ENCODE measurements around the gene USP16. TPM values are rescaled to one million over a fixed set of nuclear protein-coding genes. Genes with fewer than 3 reads are reported as not detected.

The USP16 gene
- polyA plus RNA-seq, 3 donors = 11.6 to 23.6 (median 16.2) TPM

GRCh38 chr21:29034678-29035077 lies 10.2 kb downstream of the USP16 start:
- H3K36me3 ChIP-seq (replicated peaks in 1 of 2; ENCODE audit: control insufficient read depth in 1 of 2, insufficient read depth in 2 of 2, low read length in 2 of 2) = peaks cover 97 to 100% of the 10 kb centered on the region in 2 donors
- Mint-ChIP-seq H3K27me3 (ENCODE audit: low read depth in 3 of 3) (no peaks in the 10 kb centered on the region), H3K4me1 (no peaks in the 10 kb centered on the region), H3K36me3 (peaks cover 78 to 89% of the 10 kb centered on the region in 2 donors), H3K4me3 (no peak overlapping the region), H3K27ac (no peak overlapping the region), H3K9me3 (no peaks in the 10 kb centered on the region)
- no peak overlapping the region for H3K4me3 ChIP-seq (replicated peaks in 1 of 3; ENCODE audit: low read depth in 2 of 3, low read length in 3 of 3)
- H3K9ac ChIP-seq (ENCODE audit: insufficient read depth, low read length, poor library complexity, severe bottlenecking) = no peak overlapping the region
- peaks cover 24% of the 10 kb centered on the region for H4K20me1 ChIP-seq (ENCODE audit: insufficient read depth, low read length)
- no peak for DNase-seq
- no peaks in the 10 kb centered on the region for H3K27me3 ChIP-seq (ENCODE audit: control insufficient read depth in 2 of 2, insufficient read depth in 2 of 2, low read length in 2 of 2)
- H3K4me1 ChIP-seq (ENCODE audit: control insufficient read depth in 1 of 2, insufficient read depth in 2 of 2, low read length in 2 of 2) = no peaks in the 10 kb centered on the region
- H3K4me2 ChIP-seq (replicated peaks; ENCODE audit: extremely low read depth, low read length, poor library complexity, severe bottlenecking) = no peak overlapping the region
- intact Hi-C loops (cut with micrococcal nuclease) = loop anchor here (5.0 kb wide), 2 partner anchors 32 to 33 kb away; no protein-coding TSS in a partner anchor
- no peak overlapping the region for H3K27ac ChIP-seq (ENCODE audit: low read depth in 1 of 2, low read length in 2 of 2)
- 56% methylated on average over 1 of the region's 1 CpG for WGBS (ENCODE audit: insufficient coverage)
- no peak overlapping the region for H2AFZ ChIP-seq (ENCODE audit: insufficient read depth, low read depth, low read length, poor library complexity, severe bottlenecking)
- H3K79me2 ChIP-seq (ENCODE audit: insufficient read depth, low read length) = peaks cover 23% of the 10 kb centered on the region
- TF ChIP-seq, protein P1, sequence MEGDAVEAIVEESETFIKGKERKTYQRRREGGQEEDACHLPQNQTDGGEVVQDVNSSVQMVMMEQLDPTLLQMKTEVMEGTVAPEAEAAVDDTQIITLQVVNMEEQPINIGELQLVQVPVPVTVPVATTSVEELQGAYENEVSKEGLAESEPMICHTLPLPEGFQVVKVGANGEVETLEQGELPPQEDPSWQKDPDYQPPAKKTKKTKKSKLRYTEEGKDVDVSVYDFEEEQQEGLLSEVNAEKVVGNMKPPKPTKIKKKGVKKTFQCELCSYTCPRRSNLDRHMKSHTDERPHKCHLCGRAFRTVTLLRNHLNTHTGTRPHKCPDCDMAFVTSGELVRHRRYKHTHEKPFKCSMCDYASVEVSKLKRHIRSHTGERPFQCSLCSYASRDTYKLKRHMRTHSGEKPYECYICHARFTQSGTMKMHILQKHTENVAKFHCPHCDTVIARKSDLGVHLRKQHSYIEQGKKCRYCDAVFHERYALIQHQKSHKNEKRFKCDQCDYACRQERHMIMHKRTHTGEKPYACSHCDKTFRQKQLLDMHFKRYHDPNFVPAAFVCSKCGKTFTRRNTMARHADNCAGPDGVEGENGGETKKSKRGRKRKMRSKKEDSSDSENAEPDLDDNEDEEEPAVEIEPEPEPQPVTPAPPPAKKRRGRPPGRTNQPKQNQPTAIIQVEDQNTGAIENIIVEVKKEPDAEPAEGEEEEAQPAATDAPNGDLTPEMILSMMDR (IDR thresholded peaks at IDR 0.05) = no peak
- no peaks in the 10 kb centered on the region for H3K9me3 ChIP-seq (replicated peaks in 1 of 2; ENCODE audit: control insufficient read depth in 1 of 2, insufficient read depth in 1 of 2, low read length in 2 of 2)

- no peak overlapping the region for H3K4me3 Mint-ChIP-seq
- intact Hi-C loops (cut with micrococcal nuclease) = no loop called here
- H3K27me3 Mint-ChIP-seq (ENCODE audit: low read depth in 3 of 3) = no peaks in the 10 kb centered on the region
- peaks cover 95 to 100% of the 10 kb centered on the region in 2 donors for H3K36me3 ChIP-seq (replicated peaks in 1 of 2; ENCODE audit: control insufficient read depth in 1 of 2, insufficient read depth in 2 of 2, low read length in 2 of 2)
- no peak overlapping the region for H3K4me2 ChIP-seq (replicated peaks; ENCODE audit: extremely low read depth, low read length, poor library complexity, severe bottlenecking)
- no peaks in the 10 kb centered on the region for H3K4me1 ChIP-seq (ENCODE audit: control insufficient read depth in 1 of 2, insufficient read depth in 2 of 2, low read length in 2 of 2)
- peaks cover 0 to 2% (median 0%) of the 10 kb centered on the region in 7 donors for H3K9me3 Mint-ChIP-seq
- no peak overlapping the region for H2AFZ ChIP-seq (ENCODE audit: insufficient read depth, low read depth, low read length, poor library complexity, severe bottlenecking)
- no peak overlapping the region for H3K4me3 ChIP-seq (replicated peaks in 1 of 3; ENCODE audit: low read depth in 2 of 3, low read length in 3 of 3)
- peaks cover 20 to 35% of the 10 kb centered on the region in 2 donors for H3K36me3 Mint-ChIP-seq
- 100% methylated on average over 1 of the region's 5 CpGs for WGBS (ENCODE audit: insufficient coverage)
- H3K9ac ChIP-seq (ENCODE audit: insufficient read depth, low read length, poor library complexity, severe bottlenecking) = no peak overlapping the region
- no peak overlapping the region for H3K27ac Mint-ChIP-seq
- H3K79me2 ChIP-seq (ENCODE audit: insufficient read depth, low read length) = no peaks in the 10 kb centered on the region
- H3K27ac ChIP-seq (ENCODE audit: low read depth in 1 of 2, low read length in 2 of 2) = no peak overlapping the region
- TF ChIP-seq, protein P1 (IDR thresholded peaks at IDR 0.05) = no peak
- H3K4me1 Mint-ChIP-seq = no peaks in the 10 kb centered on the region
- no peaks in the 10 kb centered on the region for H3K9me3 ChIP-seq (replicated peaks in 1 of 2; ENCODE audit: control insufficient read depth in 1 of 2, insufficient read depth in 1 of 2, low read length in 2 of 2)
- peaks cover 31% of the 10 kb centered on the region for H4K20me1 ChIP-seq (ENCODE audit: insufficient read depth, low read length)
- DNase-seq = no peak
- H3K27me3 ChIP-seq (ENCODE audit: control insufficient read depth in 2 of 2, insufficient read depth in 2 of 2, low read length in 2 of 2) = no peaks in the 10 kb centered on the region
These were observed 27.8 kb downstream of the USP16 start for GRCh38 chr21:29052224-29052623.

Measured in CD14-positive monocyte (primary cell).